CD4-positive, alpha-beta memory T cell (primary cell): Measurements from ENCODE around the gene PDE2A. TPM values are rescaled to one million over a fixed set of nuclear protein-coding genes. Genes with fewer than 3 reads are reported as not detected.

Experiments used
- CTCF ChIA-PET: fragments of 350-600 bp; sonication (Branson Sonifier 250); formaldehyde crosslinking; loops from one replicate; lab custom pipeline; 2021; ENCODE audit warnings: inconsistent platforms; ENCODE audit not compliant: partially characterized antibody; lab: Charles Lee
- POLR2A ChIA-PET: fragments of 350-600 bp; sonication (Branson Sonifier 250); formaldehyde crosslinking; loops from one replicate; lab custom pipeline; 2021; ENCODE audit not compliant: partially characterized antibody; lab: Charles Lee
- DNase-seq, 5 donors: peaks; one replicate each; pipeline versions ENCODE4 v3.0.0 to v3.0.0-alpha.2; 2020 to 2022; ENCODE audit warnings: mixed read lengths in 1 of 5
- H3K27ac ChIP-seq: one replicate; pipeline ENCODE4 v1.7.0; 2013; ENCODE audit warnings: low read depth, low read length
- H3K27me3 ChIP-seq: 2 replicates; pipeline ENCODE4 v1.7.0; 2013; ENCODE audit warnings: mild to moderate bottlenecking, low read length, moderate library complexity; ENCODE audit not compliant: insufficient read depth
- H3K36me3 ChIP-seq: 2 replicates; pipeline ENCODE4 v1.7.0; 2013; ENCODE audit warnings: mild to moderate bottlenecking, low read length, moderate library complexity; ENCODE audit not compliant: insufficient read depth
- H3K4me1 ChIP-seq: 2 replicates; pipeline ENCODE4 v1.7.0; 2013; ENCODE audit warnings: mild to moderate bottlenecking, low read length, moderate library complexity; ENCODE audit not compliant: insufficient read depth
- H3K4me3 ChIP-seq, 2 donors: one replicate each; pipeline ENCODE4 v1.7.0; 2013; ENCODE audit warnings: low read length in 2 of 2, mild to moderate bottlenecking in 1 of 2
- H3K9me3 ChIP-seq, 2 donors: one replicate each; pipeline ENCODE4 v1.7.0; 2013; ENCODE audit warnings: low read length in 2 of 2, control low read depth in 1 of 2; ENCODE audit not compliant: control insufficient read depth in 1 of 2
- H3K27ac Mint-ChIP-seq, 7 donors: one replicate each; pipeline ENCODE4 v1.8.0; 2020 to 2021; ENCODE audit warnings: mixed read lengths in 7 of 7, mild to moderate bottlenecking in 6 of 7, inconsistent platforms in 3 of 7, moderate library complexity in 3 of 7
- H3K27me3 Mint-ChIP-seq, 2 donors: one replicate each; pipeline ENCODE4 v1.8.0; 2020 to 2021; ENCODE audit warnings: mixed read lengths in 2 of 2
- H3K36me3 Mint-ChIP-seq, 2 donors: one replicate each; pipeline ENCODE4 v1.8.0; 2020 to 2021; ENCODE audit warnings: mixed read lengths in 2 of 2, inconsistent platforms in 1 of 2, mild to moderate bottlenecking in 1 of 2
- H3K4me1 Mint-ChIP-seq, 4 donors: one replicate each; pipeline ENCODE4 v1.8.0; 2020 to 2021; ENCODE audit warnings: mixed read lengths in 4 of 4, mild to moderate bottlenecking in 1 of 4
- H3K4me3 Mint-ChIP-seq, 8 donors: one replicate each; pipeline ENCODE4 v1.8.0; 2020 to 2021; ENCODE audit warnings: mixed read lengths in 8 of 8, mild to moderate bottlenecking in 7 of 8, moderate library complexity in 6 of 8, inconsistent platforms in 3 of 8
- H3K9me3 Mint-ChIP-seq, 8 donors: one replicate each; pipeline ENCODE4 v1.8.0; 2020 to 2021; ENCODE audit warnings: mixed read lengths in 8 of 8, mild to moderate bottlenecking in 5 of 8, inconsistent platforms in 3 of 8, moderate library complexity in 1 of 8
- intact Hi-C: fragments of 100-400 bp; cut with micrococcal nuclease; formaldehyde crosslinking; loops from one replicate; pipeline ENCODE4 v1.15.1; 2023
- polyA plus RNA-seq, 2 donors: library from polyadenylated mRNA; unstranded; fragments of 300-500 nt; fragmentation: Illumina TruSeq; gene quantifications; one replicate each; pipeline ENCODE4 v1.2.3, GENCODE V29; 2021
- total RNA-seq, 2 experiments: library from RNA; stranded (reverse); gene quantifications; one replicate each; pipeline ENCODE4 v1.2.3, GENCODE V29; 2021

PDE2A gene
- total and polyA plus RNA-seq, 4 experiments from 2014 or later: 0.11 to 1.7 (median 0.98) TPM

GRCh38 chr11:72720784-72721183 lies 46.6 kb upstream of the PDE2A start:
- Histone ChIP-seq H3K36me3 (peaks cover 29% of the 10 kb centered on the region), H3K4me3 (peak overlapping the region; percentile 82 to 98), H3K27me3 (no peaks in the 10 kb centered on the region), H3K27ac (peak overlapping the region; percentile 80), H3K9me3 (no peaks in the 10 kb centered on the region), H3K4me1 (peaks cover 62% of the 10 kb centered on the region)
- peaks cover 3 to 40% of the 10 kb centered on the region in 2 donors for H3K36me3 Mint-ChIP-seq
- ChIA-PET POLR2A (interaction anchor here (1.0 to 3.6 kb wide), 7 partner anchors 16 to 421 kb away, joined by 3 to 46 read pairs (median 9); partner anchors contain the start of genes ATG16L2, FCHSD2 and STARD10), CTCF (interaction anchor here (0.7 to 3.5 kb wide), 5 partner anchors 73 to 458 kb away, joined by 3 to 14 read pairs (median 3); partner anchors contain the start of gene STARD10)
- peak overlapping the region in 6 of 7 donors; percentile 93 to 98 (median 96) for H3K27ac Mint-ChIP-seq
- peaks cover 0 to 7% (median 0%) of the 10 kb centered on the region in 8 donors for H3K9me3 Mint-ChIP-seq
- no peak for DNase-seq
- intact Hi-C loops: loop anchor here (5.0 to 10.0 kb wide), 2 partner anchors 33 to 424 kb away; partner anchors contain the start of gene FCHSD2
- H3K4me3 Mint-ChIP-seq: peak overlapping the region; percentile 93 to 99 (median 96)
- peaks cover 0 to 1% of the 10 kb centered on the region in 2 donors for H3K27me3 Mint-ChIP-seq
- H3K4me1 Mint-ChIP-seq: peaks cover 49 to 89% (median 64%) of the 10 kb centered on the region in 4 donors

GRCh38 chr11:72720047-72720446 lies 45.8 kb upstream of the PDE2A start:
- CTCF ChIA-PET: interaction anchor here (0.7 to 1.9 kb wide), 3 partner anchors 73 to 249 kb away, joined by 3 to 4 read pairs (median 4); partner anchors contain the start of gene STARD10
- Mint-ChIP-seq H3K27ac (peak overlapping the region; percentile 83 to 98 (median 93)), H3K9me3 (peaks cover 0 to 1% (median 0%) of the 10 kb centered on the region in 8 donors), H3K4me1 (peaks cover 46 to 88% (median 59%) of the 10 kb centered on the region in 4 donors), H3K27me3 (no peaks in the 10 kb centered on the region), H3K36me3 (peaks cover 3 to 33% of the 10 kb centered on the region in 2 donors), H3K4me3 (peak overlapping the region; percentile 93 to 99 (median 96))
- peak overlapping the region; percentile 80 for H3K27ac ChIP-seq
- H3K27me3 ChIP-seq: no peaks in the 10 kb centered on the region
- peak overlapping the region; percentile 82 to 98 for H3K4me3 ChIP-seq
- peaks cover 63% of the 10 kb centered on the region for H3K4me1 ChIP-seq
- peak in 1 of 5 donors; percentile 22 for DNase-seq
- intact Hi-C loops: loop anchor here (5.0 to 10.0 kb wide), 2 partner anchors 33 to 425 kb away; partner anchors contain the start of gene FCHSD2
- peaks cover 31% of the 10 kb centered on the region for H3K36me3 ChIP-seq
- no peaks in the 10 kb centered on the region for H3K9me3 ChIP-seq
- POLR2A ChIA-PET: interaction anchor here (1.2 kb wide), 1 partner anchor 33 kb away, joined by 3 read pairs; no protein-coding TSS in a partner anchor

DNA sequence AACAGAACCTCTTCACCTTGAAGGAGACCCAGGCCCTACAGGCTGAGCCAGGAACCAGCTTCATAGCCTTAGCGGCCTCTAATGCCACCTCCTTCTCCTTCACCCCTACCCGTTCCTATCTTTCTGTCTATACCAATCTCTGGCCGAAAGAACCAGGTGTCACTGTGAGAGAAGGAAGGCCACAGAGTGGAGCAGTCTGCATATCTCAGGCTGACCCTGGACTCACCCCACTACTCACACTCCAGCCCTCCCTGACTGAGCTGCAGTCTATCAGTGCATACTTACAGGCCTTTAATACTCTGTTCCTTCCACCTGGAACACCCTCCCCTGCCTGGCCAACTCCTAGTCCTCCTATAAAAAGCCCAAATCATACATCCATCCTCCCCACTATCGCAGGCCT lies 45.3 kb upstream of the PDE2A start:
- peak overlapping the region; percentile 37 to 98 (median 93) for H3K27ac Mint-ChIP-seq
- ChIA-PET CTCF (interaction anchor here (1.9 kb wide), 1 partner anchor 74 kb away, joined by 4 read pairs; no protein-coding TSS in a partner anchor), POLR2A (no interaction called here)
- Histone ChIP-seq H3K9me3 (no peaks in the 10 kb centered on the region), H3K27me3 (no peaks in the 10 kb centered on the region), H3K4me1 (peaks cover 63% of the 10 kb centered on the region), H3K4me3 (peak overlapping the region in 1 of 2 donors; percentile 82), H3K27ac (peak overlapping the region; percentile 80), H3K36me3 (peaks cover 35% of the 10 kb centered on the region)
- H3K9me3 Mint-ChIP-seq: no peaks in the 10 kb centered on the region
- H3K4me1 Mint-ChIP-seq: peaks cover 49 to 88% (median 62%) of the 10 kb centered on the region in 4 donors
- peaks cover 3 to 38% of the 10 kb centered on the region in 2 donors for H3K36me3 Mint-ChIP-seq
- H3K27me3 Mint-ChIP-seq: no peaks in the 10 kb centered on the region
- intact Hi-C loops: no loop called here
- H3K4me3 Mint-ChIP-seq: peak overlapping the region; percentile 28 to 99 (median 94)
- peak in 1 of 5 donors; percentile 5 for DNase-seq

DNA sequence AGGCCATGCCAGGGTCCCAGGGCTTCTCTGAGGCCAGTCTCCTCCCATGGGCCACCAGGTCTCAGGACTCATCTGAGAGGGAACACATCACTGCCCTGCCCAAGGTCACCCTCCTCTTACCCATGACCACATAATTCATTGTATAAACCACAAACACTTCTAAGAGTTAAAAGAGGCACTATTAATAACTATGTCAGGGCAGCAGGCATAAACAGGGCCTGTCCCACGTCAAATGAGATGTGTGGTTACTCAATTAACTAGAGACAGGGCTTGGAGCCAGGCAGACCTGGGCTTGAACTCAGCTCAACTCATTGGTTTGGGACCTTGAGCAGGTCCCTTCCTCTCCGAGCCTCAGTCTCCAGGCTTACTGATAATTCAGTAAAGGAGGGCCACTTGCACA lies 44.9 kb upstream of the PDE2A start:
- CTCF ChIA-PET: interaction anchor here (0.7 to 1.9 kb wide), 2 partner anchors 35 to 74 kb away, joined by 3 to 4 read pairs; no protein-coding TSS in a partner anchor
- DNase-seq: no peak
- H3K27ac Mint-ChIP-seq: peak overlapping the region in 6 of 7 donors; percentile 55 to 98 (median 78)

GRCh38 chr11:72718101-72718501 lies 43.9 kb upstream of the PDE2A start:
- H3K27me3 ChIP-seq: no peaks in the 10 kb centered on the region
- intact Hi-C loops: no loop called here
- H3K4me1 Mint-ChIP-seq: peaks cover 44 to 82% (median 59%) of the 10 kb centered on the region in 4 donors
- no peaks in the 10 kb centered on the region for H3K9me3 ChIP-seq
- H3K27ac ChIP-seq: no peak overlapping the region
- no peak overlapping the region for H3K4me3 ChIP-seq
- H3K27me3 Mint-ChIP-seq: no peaks in the 10 kb centered on the region
- H3K27ac Mint-ChIP-seq: peak overlapping the region in 4 of 7 donors; percentile 10 to 93 (median 39)
- ChIA-PET POLR2A (no interaction called here), CTCF (interaction anchor here (1.9 kb wide), 1 partner anchor 75 kb away, joined by 4 read pairs; no protein-coding TSS in a partner anchor)
- peaks cover 36% of the 10 kb centered on the region for H3K36me3 ChIP-seq
- peak overlapping the region in 3 of 8 donors; percentile 25 to 62 (median 36) for H3K4me3 Mint-ChIP-seq
- DNase-seq: no peak
- peaks cover 65% of the 10 kb centered on the region for H3K4me1 ChIP-seq
- peaks cover 3 to 43% of the 10 kb centered on the region in 2 donors for H3K36me3 Mint-ChIP-seq
- no peaks in the 10 kb centered on the region for H3K9me3 Mint-ChIP-seq

More for the DNA sequence above, 44.9 kb upstream of the PDE2A start:
- no peaks in the 10 kb centered on the region for H3K9me3 Mint-ChIP-seq
- Histone ChIP-seq H3K9me3 (no peaks in the 10 kb centered on the region), H3K27me3 (no peaks in the 10 kb centered on the region), H3K36me3 (peaks cover 34% of the 10 kb centered on the region), H3K4me3 (no peak overlapping the region), H3K27ac (no peak overlapping the region), H3K4me1 (peaks cover 65% of the 10 kb centered on the region)
- H3K4me3 Mint-ChIP-seq: peak overlapping the region; percentile 20 to 99 (median 93)
- POLR2A ChIA-PET: no interaction called here
- H3K36me3 Mint-ChIP-seq: peaks cover 3 to 42% of the 10 kb centered on the region in 2 donors
- no peaks in the 10 kb centered on the region for H3K27me3 Mint-ChIP-seq
- intact Hi-C loops: no loop called here
- peaks cover 50 to 91% (median 65%) of the 10 kb centered on the region in 4 donors for H3K4me1 Mint-ChIP-seq

- CTCF ChIA-PET: interaction anchor here (0.7 to 1.2 kb wide), 4 partner anchors 8 to 619 kb away, joined by 3 to 8 read pairs (median 3); partner anchors contain the start of gene STARD10
- Mint-ChIP-seq H3K4me1 (peaks cover 41 to 71% (median 52%) of the 10 kb centered on the region in 4 donors), H3K4me3 (no peak overlapping the region), H3K9me3 (no peaks in the 10 kb centered on the region), H3K27ac (peak overlapping the region in 5 of 7 donors; percentile 7 to 78 (median 57)), H3K36me3 (peaks cover 6 to 42% of the 10 kb centered on the region in 2 donors), H3K27me3 (no peaks in the 10 kb centered on the region)
- Histone ChIP-seq H3K9me3 (no peaks in the 10 kb centered on the region), H3K27ac (no peak overlapping the region), H3K4me3 (no peak overlapping the region), H3K4me1 (peaks cover 58% of the 10 kb centered on the region), H3K27me3 (no peaks in the 10 kb centered on the region), H3K36me3 (peaks cover 42% of the 10 kb centered on the region)
- intact Hi-C loops: no loop called here
- POLR2A ChIA-PET: interaction anchor here (1.6 kb wide), 1 partner anchor 14 kb away, joined by 5 read pairs; no protein-coding TSS in a partner anchor
- DNase-seq: peak in 1 of 5 donors; percentile 16
These were observed 42.7 kb upstream of the PDE2A start for GRCh38 chr11:72716788-72717435.
